NCI-H460 (cell line): Measurements from ENCODE around the gene SPC24. TPM values are rescaled to one million over a fixed set of nuclear protein-coding genes. Genes with fewer than 3 reads are reported as not detected.
"Not testable (repeated sequence)": the region's sequence is repeated elsewhere in the genome, so short reads cannot be mapped to it uniquely, and the experiment has no call there.

Source experiments
- DNase-seq: peaks from one replicate; pipeline ENCODE4 v3.0.0-alpha.2; 2016; ENCODE audit warnings: low read depth; ENCODE audit errors: extremely low read depth
- total RNA-seq: library from RNA; depleted of rRNA; stranded (reverse); fragments of >200 nt; shearing (Covaris generic); gene quantifications from 2 replicates; pipeline ENCODE4 v1.2.3, GENCODE V29; 2014

Gene SPC24
- total RNA-seq, 1 experiment from 2014 or later, result 17.1 TPM

DNA sequence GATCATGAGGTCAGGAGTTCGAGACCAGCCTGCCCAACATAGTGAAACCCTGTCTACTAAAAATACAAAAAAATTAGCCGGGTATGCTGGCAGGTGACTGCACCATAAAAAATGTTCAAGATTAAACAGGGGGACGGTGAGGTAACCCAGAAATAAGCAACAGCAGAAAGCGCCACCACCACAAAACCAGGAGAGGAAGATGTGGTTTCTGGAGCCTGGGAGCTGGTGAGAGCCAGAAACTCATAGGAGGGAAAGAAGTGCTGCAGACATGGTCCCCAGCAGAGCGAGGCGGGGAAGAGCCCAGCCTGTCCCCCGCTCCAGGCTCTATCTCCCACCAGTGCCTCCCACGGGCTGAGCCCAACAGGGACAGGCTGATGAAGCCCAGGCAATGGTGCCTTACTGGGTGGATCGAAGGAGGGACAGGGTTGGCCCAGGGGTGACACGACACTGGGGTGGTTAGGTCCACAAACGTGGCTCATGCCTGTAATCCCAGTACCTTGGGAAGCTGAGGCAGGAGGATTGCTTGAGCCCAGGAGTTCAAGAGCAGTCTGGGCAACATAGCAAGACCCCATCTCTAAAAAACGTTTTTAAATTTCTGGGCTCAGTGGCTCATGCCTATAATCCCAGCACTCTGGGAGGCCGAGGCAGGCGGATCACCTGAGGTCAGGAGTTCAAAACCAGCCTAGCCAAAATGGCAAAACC, 19.0 kb downstream of the SPC24 start:
- no peak for DNase-seq

DNA sequence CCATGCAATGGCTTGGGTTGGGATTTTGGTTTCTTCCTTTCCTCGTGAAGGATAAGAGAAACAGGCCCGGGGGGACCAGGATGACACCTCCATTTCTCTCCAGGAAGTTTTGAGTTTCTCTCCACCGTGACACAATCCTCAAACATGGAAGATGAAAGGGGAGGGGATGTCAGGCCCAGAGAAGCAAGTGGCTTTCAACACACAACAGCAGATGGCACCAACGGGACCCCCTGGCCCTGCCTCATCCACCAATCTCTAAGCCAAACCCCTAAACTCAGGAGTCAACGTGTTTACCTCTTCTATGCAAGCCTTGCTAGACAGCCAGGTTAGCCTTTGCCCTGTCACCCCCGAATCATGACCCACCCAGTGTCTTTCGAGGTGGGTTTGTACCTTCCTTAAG, 24.1 kb downstream of the SPC24 start:
- DNase-seq, result no peak

DNA sequence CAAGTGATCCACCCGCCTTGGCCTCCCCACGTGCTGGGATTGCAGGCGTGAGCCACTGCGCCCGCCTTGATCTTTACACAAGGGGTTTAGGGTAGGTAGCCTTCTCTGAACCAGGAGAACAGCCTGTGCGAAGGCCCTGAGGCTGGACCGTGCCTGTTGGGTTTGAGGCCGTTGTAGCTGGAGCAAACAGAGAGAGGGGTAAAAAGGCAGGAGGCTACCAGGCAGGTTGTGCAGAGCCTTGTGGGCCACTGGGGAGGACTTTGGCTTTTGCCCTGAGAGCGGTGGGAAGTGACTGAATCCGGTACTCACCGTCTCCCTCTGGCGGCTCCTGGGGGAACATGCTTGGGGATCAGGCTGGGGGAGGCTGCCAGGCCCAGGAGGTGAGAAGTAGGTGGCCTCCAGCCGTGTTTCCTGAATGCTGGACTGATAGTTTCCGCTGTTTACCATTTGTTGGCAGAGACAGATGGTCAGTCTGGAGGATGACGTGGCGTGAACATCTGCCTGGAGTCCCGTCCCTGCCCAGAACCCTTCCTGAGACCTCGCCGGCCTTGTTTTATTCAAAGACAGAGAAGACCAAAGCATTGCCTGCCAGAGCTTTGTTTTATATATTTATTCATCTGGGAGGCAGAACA, 24.6 kb downstream of the SPC24 start:
- DNase-seq, result peak; percentile 70

DNA sequence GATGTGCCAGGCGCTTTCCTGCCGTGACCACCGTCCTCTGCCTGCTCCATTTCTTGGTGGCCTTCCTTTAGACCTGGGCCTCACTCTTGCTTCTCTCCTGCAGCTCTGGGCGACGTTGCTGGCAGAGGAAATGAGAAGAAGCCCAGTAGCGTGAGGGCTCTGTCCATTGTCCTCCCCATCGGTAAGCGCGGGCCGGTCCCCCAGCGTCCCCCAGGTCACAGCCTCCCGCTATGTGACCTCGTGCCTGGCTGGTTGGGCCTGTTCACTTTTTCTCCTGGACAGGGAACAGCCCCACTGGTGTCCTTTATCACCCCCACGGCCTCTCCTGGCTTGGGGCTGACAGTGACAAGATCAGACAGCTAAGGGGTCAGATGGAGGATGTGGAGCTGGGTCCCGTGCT, 27.7 kb downstream of the SPC24 start:
- no peak for DNase-seq

DNA sequence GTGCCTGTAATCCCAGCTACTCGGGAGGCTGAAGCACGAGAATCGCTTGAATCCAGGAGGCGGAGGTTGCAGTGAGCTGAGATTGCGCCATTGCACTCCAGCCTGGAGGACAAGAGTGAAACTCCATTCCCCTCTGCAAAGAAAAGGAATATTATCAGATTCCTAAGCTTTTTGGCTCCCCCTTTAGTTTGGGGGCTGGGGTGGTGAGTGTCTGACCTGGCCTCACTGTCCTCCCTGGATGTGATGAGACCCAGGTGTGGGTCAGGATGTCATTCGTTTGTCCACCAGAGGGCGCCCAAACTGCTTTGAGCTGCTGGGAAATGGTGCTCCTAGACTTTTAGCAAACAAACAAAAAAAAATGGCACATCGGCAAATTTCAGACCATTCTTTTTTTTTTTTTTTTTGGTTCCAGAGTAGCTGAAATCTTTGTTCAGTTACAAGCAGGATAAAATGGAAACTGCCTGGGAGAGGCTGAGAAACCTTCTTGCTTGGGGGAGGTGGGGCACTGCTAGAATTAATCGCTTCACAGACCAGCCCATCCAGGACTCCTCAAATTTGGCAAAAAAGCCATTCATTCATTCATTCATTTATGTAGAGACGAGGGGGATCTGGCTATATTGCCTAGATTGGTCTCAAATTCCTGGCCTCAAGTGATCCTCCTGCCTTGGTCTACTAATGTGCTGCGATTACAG, 29.4 kb downstream of the SPC24 start:
- peak; percentile 72 for DNase-seq

DNA sequence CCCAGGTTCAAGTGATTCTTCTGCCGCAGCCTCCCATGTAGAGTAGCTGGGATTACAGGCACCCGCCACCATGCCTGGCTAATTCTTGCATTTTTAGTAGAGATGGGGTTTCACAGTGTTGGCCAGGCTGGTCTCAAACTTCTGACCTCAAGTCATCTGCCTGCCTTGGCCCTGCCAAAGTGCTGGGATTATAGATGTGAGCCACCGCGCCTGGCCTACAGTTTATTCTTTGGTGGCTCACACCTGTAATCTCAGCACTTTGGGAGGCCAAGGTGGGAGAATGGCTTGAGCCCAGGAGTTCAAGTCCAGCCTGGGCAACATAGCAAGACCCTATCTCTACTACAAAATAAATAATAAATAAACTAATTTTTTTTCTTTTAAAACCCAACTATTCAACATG, 31.4 kb downstream of the SPC24 start:
- DNase-seq, result not testable (repeated sequence)

DNA sequence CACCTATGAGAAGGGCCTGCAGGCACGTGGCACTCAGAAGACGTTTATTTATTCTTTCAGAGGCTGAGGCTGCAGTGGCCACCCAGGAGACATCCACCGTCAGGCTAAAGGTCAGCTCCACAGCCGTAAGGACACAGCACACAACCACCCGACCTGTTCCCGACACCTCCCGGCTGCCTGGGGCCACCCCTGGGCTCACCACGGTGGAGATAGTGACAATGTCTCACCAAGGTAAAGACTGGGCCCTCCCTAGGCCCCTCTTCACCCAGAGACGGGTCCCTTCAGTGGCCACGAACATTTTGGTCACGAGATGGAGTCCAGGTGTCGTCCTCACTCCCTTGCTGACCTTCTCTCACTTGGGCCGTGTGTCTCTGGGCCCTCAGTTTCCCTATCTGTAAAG, 32.5 kb downstream of the SPC24 start:
- DNase-seq, result no peak

DNA sequence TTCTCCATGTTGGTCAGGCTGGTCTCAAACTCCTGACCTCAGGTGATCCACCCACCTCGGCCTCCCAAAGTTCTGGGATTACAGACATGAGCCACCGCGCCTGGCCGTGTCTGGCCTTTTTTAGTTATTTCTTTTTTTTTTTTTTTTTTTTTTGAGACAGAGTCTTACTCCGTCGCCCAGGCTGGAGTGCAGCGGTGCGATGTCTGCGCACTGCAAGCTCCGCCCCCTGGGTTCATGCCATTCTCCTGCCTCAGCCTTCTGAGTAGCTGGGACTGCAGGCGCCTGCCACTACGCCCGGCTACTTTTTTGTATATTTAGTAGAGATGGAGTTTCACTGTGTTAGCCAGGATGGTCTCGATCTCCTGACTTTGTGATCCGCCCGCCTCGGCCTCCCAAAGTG, 33.6 kb downstream of the SPC24 start:
- not testable (repeated sequence) for DNase-seq

DNA sequence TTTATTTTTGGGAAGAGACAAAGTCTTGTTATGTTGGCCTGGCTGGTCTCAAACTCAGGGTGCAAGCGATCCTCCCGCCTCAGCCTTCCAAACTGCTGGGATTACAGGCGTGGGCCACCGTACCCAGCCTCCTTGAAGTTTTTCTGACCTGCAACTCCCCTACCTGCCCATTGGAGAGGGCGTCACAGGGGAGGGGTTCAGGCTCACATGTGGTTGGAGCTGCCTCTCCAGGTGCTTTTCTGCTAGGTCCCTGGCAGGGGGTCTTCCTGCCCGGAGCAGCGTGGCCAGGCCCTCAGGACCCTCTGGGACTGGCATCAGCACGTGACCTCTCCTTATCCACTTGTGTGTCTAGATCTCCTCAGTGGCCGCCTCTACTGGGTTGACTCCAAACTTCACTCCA, 39.1 kb downstream of the SPC24 start:
- no peak for DNase-seq

DNA sequence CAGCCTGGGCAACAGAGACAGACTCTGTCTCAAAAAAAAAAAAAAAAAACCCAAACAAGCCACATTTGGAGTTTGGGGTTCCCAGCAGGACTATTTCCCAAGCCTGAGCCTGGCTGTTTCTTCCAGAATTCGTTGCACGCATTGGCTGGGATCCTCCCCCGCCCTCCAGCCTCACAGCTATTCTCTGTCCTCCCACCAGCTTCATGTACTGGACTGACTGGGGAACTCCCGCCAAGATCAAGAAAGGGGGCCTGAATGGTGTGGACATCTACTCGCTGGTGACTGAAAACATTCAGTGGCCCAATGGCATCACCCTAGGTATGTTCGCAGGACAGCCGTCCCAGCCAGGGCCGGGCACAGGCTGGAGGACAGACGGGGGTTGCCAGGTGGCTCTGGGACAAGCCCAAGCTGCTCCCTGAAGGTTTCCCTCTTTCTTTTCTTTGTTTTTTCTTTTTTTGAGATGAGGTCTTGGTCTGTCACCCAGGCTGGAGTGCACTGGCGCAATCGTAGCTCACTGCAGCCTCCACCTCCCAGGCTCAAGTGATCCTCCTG, 39.6 kb downstream of the SPC24 start:
- no peak for DNase-seq

DNA sequence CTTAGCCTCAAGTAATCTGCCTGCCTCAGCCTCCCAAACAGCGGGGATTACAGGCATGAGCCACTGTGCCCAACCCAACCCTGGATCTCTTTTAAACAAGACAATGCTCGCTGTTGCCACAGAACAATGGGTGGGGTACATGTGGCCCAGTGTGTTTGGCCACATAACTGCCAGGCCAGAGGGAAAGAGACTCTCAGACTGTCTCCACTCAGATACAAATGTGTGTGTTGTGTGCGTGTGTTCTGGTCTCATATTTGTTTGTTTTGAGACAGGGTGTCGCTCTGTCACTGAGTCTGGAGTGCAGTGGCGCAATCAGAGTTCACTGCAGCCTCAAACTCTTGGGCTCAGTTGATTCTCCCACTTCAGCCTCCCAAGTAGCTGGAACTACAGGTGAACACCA, 40.5 kb downstream of the SPC24 start:
- DNase-seq, result no peak

DNA sequence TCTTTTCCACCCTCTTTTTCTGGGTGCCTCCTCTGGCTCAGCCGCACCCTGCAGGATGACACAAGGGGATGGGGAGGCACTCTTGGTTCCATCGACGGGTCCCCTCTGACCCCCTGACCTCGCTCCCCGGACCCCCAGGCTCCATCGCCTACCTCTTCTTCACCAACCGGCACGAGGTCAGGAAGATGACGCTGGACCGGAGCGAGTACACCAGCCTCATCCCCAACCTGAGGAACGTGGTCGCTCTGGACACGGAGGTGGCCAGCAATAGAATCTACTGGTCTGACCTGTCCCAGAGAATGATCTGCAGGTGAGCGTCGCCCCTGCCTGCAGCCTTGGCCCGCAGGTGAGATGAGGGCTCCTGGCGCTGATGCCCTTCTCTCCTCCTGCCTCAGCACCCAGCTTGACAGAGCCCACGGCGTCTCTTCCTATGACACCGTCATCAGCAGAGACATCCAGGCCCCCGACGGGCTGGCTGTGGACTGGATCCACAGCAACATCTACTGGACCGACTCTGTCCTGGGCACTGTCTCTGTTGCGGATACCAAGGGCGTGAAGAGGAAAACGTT, 42.4 kb downstream of the SPC24 start:
- no peak for DNase-seq

DNA sequence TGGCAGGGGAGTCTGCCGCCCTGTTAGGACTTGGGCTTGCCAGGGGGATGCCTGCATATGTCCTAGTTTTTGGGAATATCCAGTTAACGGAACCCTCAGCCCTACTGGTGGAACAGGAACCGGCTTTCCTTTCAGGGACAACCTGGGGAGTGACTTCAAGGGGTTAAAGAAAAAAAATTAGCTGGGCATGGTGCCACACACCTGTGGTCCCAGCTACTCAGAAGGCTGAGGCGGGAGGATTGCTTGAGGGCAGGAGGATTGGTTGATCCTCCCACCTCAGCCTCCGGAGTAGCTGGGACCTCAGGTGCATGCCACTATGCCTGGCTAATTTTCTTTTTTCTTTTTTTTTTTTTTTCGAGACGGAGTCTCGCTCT, 43.8 kb downstream of the SPC24 start:
- no peak for DNase-seq

DNA sequence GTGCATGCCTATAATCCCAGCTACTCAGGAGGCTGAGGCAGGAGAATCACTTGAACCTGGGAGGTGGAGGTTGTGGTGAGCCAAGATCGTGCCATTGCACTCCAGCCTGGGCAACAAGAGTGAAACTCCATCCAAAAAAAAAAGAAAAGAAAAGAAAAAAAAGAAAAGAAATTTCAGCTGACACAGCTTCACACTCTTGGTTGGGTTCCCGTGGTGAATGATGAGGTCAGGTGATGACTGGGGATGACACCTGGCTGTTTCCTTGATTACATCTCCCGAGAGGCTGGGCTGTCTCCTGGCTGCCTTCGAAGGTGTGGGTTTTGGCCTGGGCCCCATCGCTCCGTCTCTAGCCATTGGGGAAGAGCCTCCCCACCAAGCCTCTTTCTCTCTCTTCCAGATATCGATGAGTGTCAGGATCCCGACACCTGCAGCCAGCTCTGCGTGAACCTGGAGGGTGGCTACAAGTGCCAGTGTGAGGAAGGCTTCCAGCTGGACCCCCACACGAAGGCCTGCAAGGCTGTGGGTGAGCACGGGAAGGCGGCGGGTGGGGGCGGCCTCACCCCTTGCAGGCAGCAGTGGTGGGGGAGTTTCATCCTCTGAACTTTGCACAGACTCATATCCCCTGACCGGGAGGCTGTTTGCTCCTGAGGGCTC, 44.3 kb downstream of the SPC24 start:
- no peak for DNase-seq

DNA sequence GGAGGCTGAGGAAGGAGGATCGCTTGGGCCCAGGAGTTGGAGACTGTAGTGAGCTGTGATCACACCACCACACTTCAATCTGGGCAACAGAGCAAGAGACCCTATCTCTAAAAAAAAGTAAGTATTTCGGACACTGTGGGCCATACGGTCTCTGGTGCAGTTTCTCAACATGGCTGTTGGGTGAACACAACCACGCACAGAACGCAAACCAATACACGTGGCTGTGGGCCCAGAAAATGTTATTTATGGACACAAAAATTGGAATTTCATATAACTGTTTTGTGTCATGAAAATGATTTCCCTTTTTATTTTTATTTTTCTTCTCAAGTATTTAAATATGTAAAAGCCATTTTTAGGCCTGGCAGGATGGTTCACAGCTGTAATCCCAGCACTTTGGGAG, 46.8 kb downstream of the SPC24 start:
- no peak for DNase-seq

DNA sequence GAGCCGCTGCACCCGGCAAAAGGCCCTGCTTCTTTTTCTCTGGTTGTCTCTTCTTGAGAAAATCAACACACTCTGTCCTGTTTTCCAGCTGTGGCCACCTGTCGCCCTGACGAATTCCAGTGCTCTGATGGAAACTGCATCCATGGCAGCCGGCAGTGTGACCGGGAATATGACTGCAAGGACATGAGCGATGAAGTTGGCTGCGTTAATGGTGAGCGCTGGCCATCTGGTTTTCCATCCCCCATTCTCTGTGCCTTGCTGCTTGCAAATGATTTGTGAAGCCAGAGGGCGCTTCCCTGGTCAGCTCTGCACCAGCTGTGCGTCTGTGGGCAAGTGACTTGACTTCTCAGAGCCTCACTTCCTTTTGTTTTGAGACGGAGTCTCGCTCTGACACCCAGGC, 49.1 kb downstream of the SPC24 start:
- no peak for DNase-seq

DNA sequence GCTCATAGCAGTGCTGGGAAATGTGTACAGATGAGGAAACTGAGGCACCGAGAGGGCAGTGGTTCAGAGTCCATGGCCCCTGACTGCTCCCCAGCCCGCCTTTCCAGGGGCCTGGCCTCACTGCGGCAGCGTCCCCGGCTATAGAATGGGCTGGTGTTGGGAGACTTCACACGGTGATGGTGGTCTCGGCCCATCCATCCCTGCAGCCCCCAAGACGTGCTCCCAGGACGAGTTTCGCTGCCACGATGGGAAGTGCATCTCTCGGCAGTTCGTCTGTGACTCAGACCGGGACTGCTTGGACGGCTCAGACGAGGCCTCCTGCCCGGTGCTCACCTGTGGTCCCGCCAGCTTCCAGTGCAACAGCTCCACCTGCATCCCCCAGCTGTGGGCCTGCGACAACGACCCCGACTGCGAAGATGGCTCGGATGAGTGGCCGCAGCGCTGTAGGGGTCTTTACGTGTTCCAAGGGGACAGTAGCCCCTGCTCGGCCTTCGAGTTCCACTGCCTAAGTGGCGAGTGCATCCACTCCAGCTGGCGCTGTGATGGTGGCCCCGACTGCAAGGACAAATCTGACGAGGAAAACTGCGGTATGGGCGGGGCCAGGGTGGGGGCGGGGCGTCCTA, 50.5 kb downstream of the SPC24 start:
- DNase-seq, result no peak

DNA sequence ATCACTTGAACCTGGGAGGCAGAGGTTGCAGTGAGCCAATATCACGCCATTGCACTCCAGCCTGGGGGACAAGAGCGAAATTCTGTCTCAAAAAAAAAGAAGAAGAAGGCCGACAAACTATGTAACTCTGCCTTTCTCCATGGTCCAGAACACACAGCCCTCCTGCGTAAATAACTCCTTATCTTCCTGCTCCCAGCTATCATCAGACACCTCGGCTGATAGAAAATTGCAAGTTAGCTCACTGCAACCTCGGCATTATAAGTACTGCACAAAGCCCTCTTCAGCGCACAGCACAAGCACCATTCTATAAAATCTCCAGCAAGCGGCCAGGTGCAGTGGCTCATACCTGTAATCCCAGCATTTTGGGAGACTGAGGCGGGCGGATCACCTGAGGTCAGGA, 51.9 kb downstream of the SPC24 start:
- DNase-seq, result not testable (repeated sequence)

DNA sequence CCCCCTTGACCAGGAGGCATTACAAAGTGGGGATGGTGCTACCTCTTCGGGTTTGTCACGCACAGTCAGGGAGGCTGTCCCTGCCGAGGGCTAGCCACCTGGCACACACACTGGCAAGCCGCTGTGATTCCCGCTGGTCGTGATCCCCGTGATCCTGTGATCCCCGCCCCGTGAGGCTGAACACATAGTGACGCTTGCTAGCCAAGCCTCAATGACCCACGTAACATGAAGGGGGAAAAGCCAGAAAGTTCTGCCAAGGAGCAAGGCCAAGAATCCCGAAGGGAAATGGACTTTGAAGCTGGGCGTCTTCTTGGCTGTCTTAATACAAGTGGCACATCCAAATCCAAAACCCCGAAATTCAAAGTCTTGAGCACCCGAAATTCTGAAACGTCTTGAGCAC, 52.6 kb downstream of the SPC24 start:
- DNase-seq, result no peak

DNA sequence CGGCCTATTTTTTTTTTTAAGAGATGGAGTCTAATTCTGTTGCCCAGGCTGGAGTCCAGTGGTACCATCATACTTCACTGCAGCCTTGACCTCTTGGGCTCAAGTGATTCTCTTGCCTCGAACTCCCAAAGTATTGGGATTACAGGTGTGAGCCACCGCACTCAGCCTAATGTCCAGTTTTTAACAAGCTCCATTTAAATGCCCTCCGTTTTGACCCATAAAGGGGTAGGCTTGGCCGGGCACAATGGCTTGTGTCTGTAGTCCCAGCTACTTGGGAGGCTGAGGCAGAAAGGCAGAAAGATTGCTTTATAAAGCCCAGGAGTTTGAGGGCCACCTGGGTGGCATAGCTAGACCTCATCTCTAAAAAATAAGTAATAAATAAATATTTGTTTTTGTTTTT, 54.5 kb downstream of the SPC24 start:
- DNase-seq, result no peak

DNA sequence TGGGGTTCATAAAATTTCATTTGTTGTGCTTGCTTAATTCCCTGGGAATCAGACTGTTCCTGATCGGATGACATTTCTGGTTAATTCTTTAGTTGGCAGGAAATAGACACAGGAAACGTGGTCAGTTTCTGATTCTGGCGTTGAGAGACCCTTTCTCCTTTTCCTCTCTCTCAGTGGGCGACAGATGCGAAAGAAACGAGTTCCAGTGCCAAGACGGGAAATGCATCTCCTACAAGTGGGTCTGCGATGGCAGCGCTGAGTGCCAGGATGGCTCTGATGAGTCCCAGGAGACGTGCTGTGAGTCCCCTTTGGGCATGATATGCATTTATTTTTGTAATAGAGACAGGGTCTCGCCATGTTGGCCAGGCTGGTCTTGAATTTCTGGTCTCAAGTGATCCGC, 55.5 kb downstream of the SPC24 start:
- no peak for DNase-seq
